SU-DHL-6 (cell line): ENCODE results near the gene FAM120A.

Experiments used
- CTCF ChIP-seq: fragments of 200-600 bp; sonication (generic); IDR thresholded peaks from one replicate; pipeline ENCODE4 v1.5.1; 2017; ENCODE audit warnings: antibody characterized with exemption, mild to moderate bottlenecking, low read length, moderate library complexity; ENCODE audit not compliant: insufficient read depth, poor library complexity, severe bottlenecking
- EZH2phosphoT487 ChIP-seq: fragments of 200-600 bp; sonication (generic), shearing (Covaris generic); conservative IDR thresholded peaks from 2 replicates; pipeline ENCODE4 v1.6.1; 2018; ENCODE audit warnings: mild to moderate bottlenecking, antibody characterized with exemption, low read length, moderate library complexity, mixed read lengths

GRCh38 chr9:93479726-93480125 lies 28.2 kb downstream of the FAM120A start:
- TF ChIP-seq CTCF, result no peak
- no peak for TF ChIP-seq EZH2phosphoT487
